ENCODE results near the gene ELP1. TPM values are rescaled to one million over a fixed set of nuclear protein-coding genes. Genes with fewer than 3 reads are reported as not detected.

The ELP1 gene
- total RNA-seq, 1 donor from 2014 or later: 31.6 TPM

GRCh38 chr9:108869092-108869725 is 64.7 kb downstream of the ELP1 start:
- Mint-ChIP-seq H3K27me3 (ENCODE audit: insufficient read depth) (no peaks in the 10 kb centered on the region), H3K36me3 (ENCODE audit: low read depth) (peaks cover 37% of the 10 kb centered on the region), H3K4me1 (ENCODE audit: low read depth) (no peaks in the 10 kb centered on the region), H3K4me3 (no peak overlapping the region), H3K9me3 (peaks cover 5% of the 10 kb centered on the region), H3K27ac (no peak overlapping the region)
- DNase-seq (ENCODE audit: low spot score): no peak
- intact Hi-C loops (cut with micrococcal nuclease): no loop called here

- Mint-ChIP-seq H3K9me3 (peaks cover 5% of the 10 kb centered on the region), H3K4me3 (no peak overlapping the region), H3K36me3 (ENCODE audit: low read depth) (peaks cover 34% of the 10 kb centered on the region), H3K4me1 (ENCODE audit: low read depth) (no peaks in the 10 kb centered on the region), H3K27ac (no peak overlapping the region), H3K27me3 (ENCODE audit: insufficient read depth) (no peaks in the 10 kb centered on the region)
- intact Hi-C loops (cut with micrococcal nuclease): no loop called here
- no peak for DNase-seq (ENCODE audit: low spot score)
Measured at GRCh38 chr9:108867829-108868228, 66.1 kb downstream of the ELP1 start.

- Mint-ChIP-seq H3K36me3 (ENCODE audit: low read depth) (peaks cover 34% of the 10 kb centered on the region), H3K9me3 (peaks cover 5% of the 10 kb centered on the region), H3K27me3 (ENCODE audit: insufficient read depth) (no peaks in the 10 kb centered on the region), H3K4me1 (ENCODE audit: low read depth) (no peaks in the 10 kb centered on the region), H3K27ac (no peak overlapping the region), H3K4me3 (no peak overlapping the region)
- intact Hi-C loops (cut with micrococcal nuclease): no loop called here
- no peak for DNase-seq (ENCODE audit: low spot score)
Measured at GRCh38 chr9:108867116-108867515, 66.8 kb downstream of the ELP1 start.

GRCh38 chr9:108866001-108866420 is 67.9 kb downstream of the ELP1 start:
- peaks cover 28% of the 10 kb centered on the region for H3K36me3 Mint-ChIP-seq (ENCODE audit: low read depth)
- no peak overlapping the region for H3K4me3 Mint-ChIP-seq
- H3K4me1 Mint-ChIP-seq (ENCODE audit: low read depth): no peaks in the 10 kb centered on the region
- H3K27me3 Mint-ChIP-seq (ENCODE audit: insufficient read depth): no peaks in the 10 kb centered on the region
- no peak for DNase-seq (ENCODE audit: low spot score)
- H3K27ac Mint-ChIP-seq: no peak overlapping the region
- no peaks in the 10 kb centered on the region for H3K9me3 Mint-ChIP-seq
- intact Hi-C loops (cut with micrococcal nuclease): no loop called here

GRCh38 chr9:108865037-108865436 is 68.9 kb downstream of the ELP1 start:
- DNase-seq (ENCODE audit: low spot score): no peak
- Mint-ChIP-seq H3K27ac (no peak overlapping the region), H3K27me3 (ENCODE audit: insufficient read depth) (no peaks in the 10 kb centered on the region), H3K36me3 (ENCODE audit: low read depth) (peaks cover 21% of the 10 kb centered on the region), H3K4me3 (no peak overlapping the region), H3K4me1 (ENCODE audit: low read depth) (no peaks in the 10 kb centered on the region), H3K9me3 (no peaks in the 10 kb centered on the region)
- intact Hi-C loops (cut with micrococcal nuclease): no loop called here

- peaks cover 19% of the 10 kb centered on the region for H3K36me3 Mint-ChIP-seq (ENCODE audit: low read depth)
- intact Hi-C loops (cut with micrococcal nuclease): no loop called here
- H3K4me3 Mint-ChIP-seq: no peak overlapping the region
Measured at GRCh38 chr9:108864446-108864845, 69.5 kb downstream of the ELP1 start.

GRCh38 chr9:108863891-108864290 is 70.0 kb downstream of the ELP1 start:
- H3K27me3 Mint-ChIP-seq (ENCODE audit: insufficient read depth): no peaks in the 10 kb centered on the region
- intact Hi-C loops (cut with micrococcal nuclease): no loop called here
- DNase-seq (ENCODE audit: low spot score): no peak
- no peak overlapping the region for H3K4me3 Mint-ChIP-seq
- no peaks in the 10 kb centered on the region for H3K9me3 Mint-ChIP-seq
- H3K27ac Mint-ChIP-seq: no peak overlapping the region
- H3K4me1 Mint-ChIP-seq (ENCODE audit: low read depth): peaks cover 7% of the 10 kb centered on the region
- peaks cover 17% of the 10 kb centered on the region for H3K36me3 Mint-ChIP-seq (ENCODE audit: low read depth)

More at GRCh38 chr9:108864446-108864845, 69.5 kb downstream of the ELP1 start:
- Mint-ChIP-seq H3K4me1 (ENCODE audit: low read depth) (peaks cover 6% of the 10 kb centered on the region), H3K27me3 (ENCODE audit: insufficient read depth) (no peaks in the 10 kb centered on the region), H3K27ac (no peak overlapping the region), H3K9me3 (no peaks in the 10 kb centered on the region)
- DNase-seq (ENCODE audit: low spot score): no peak

- intact Hi-C loops (cut with micrococcal nuclease): no loop called here
- H3K27me3 Mint-ChIP-seq (ENCODE audit: insufficient read depth): no peaks in the 10 kb centered on the region
Measured at GRCh38 chr9:108861997-108862396, 71.9 kb downstream of the ELP1 start, which contains the start of gene ACTL7A. ACTL7A (plus strand) TSS chr9:108862266; CDS start chr9:108862323, 57 bp downstream.

GRCh38 chr9:108861464-108861863 is 72.5 kb downstream of the ELP1 start:
- DNase-seq (ENCODE audit: low spot score): no peak
- no peaks in the 10 kb centered on the region for H3K9me3 Mint-ChIP-seq
- H3K4me1 Mint-ChIP-seq (ENCODE audit: low read depth): peaks cover 7% of the 10 kb centered on the region
- H3K27ac Mint-ChIP-seq: no peak overlapping the region
- H3K36me3 Mint-ChIP-seq (ENCODE audit: low read depth): no peaks in the 10 kb centered on the region
- no peak overlapping the region for H3K4me3 Mint-ChIP-seq
- H3K27me3 Mint-ChIP-seq (ENCODE audit: insufficient read depth): no peaks in the 10 kb centered on the region
- intact Hi-C loops (cut with micrococcal nuclease): no loop called here

More at GRCh38 chr9:108861997-108862396, 71.9 kb downstream of the ELP1 start, which contains the start of gene ACTL7A:
- H3K4me3 Mint-ChIP-seq: no peak within 1 kb of the TSS
- peaks cover 7% of the 10 kb centered on the region for H3K4me1 Mint-ChIP-seq (ENCODE audit: low read depth)
- H3K9me3 Mint-ChIP-seq: no peaks in the 10 kb centered on the region
- no peak for DNase-seq (ENCODE audit: low spot score)
- no peaks in the 10 kb centered on the region for H3K36me3 Mint-ChIP-seq (ENCODE audit: low read depth)
- no peak within 1 kb of the TSS for H3K27ac Mint-ChIP-seq

GRCh38 chr9:108860764-108861163 is 73.2 kb downstream of the ELP1 start:
- Mint-ChIP-seq H3K9me3 (no peaks in the 10 kb centered on the region), H3K4me1 (ENCODE audit: low read depth) (peaks cover 7% of the 10 kb centered on the region), H3K27me3 (ENCODE audit: insufficient read depth) (no peaks in the 10 kb centered on the region), H3K27ac (no peak overlapping the region), H3K4me3 (no peak overlapping the region), H3K36me3 (ENCODE audit: low read depth) (no peaks in the 10 kb centered on the region)
- intact Hi-C loops (cut with micrococcal nuclease): no loop called here
- no peak for DNase-seq (ENCODE audit: low spot score)

- H3K4me1 Mint-ChIP-seq (ENCODE audit: low read depth): peaks cover 7% of the 10 kb centered on the region
- H3K4me3 Mint-ChIP-seq: no peak overlapping the region
- no peaks in the 10 kb centered on the region for H3K27me3 Mint-ChIP-seq (ENCODE audit: insufficient read depth)
- DNase-seq (ENCODE audit: low spot score): no peak
- no peaks in the 10 kb centered on the region for H3K36me3 Mint-ChIP-seq (ENCODE audit: low read depth)
- no peak overlapping the region for H3K27ac Mint-ChIP-seq
- intact Hi-C loops (cut with micrococcal nuclease): no loop called here
- no peaks in the 10 kb centered on the region for H3K9me3 Mint-ChIP-seq
Measured at GRCh38 chr9:108860354-108860753, 73.6 kb downstream of the ELP1 start.

- Mint-ChIP-seq H3K4me3 (no peak overlapping the region), H3K9me3 (no peaks in the 10 kb centered on the region), H3K27me3 (ENCODE audit: insufficient read depth) (no peaks in the 10 kb centered on the region), H3K4me1 (ENCODE audit: low read depth) (peaks cover 7% of the 10 kb centered on the region), H3K27ac (no peak overlapping the region), H3K36me3 (ENCODE audit: low read depth) (no peaks in the 10 kb centered on the region)
- intact Hi-C loops (cut with micrococcal nuclease): no loop called here
- no peak for DNase-seq (ENCODE audit: low spot score)
Measured at GRCh38 chr9:108859459-108860114, 74.3 kb downstream of the ELP1 start.

- intact Hi-C loops (cut with micrococcal nuclease): no loop called here
- Mint-ChIP-seq H3K36me3 (ENCODE audit: low read depth) (no peaks in the 10 kb centered on the region), H3K4me3 (no peak overlapping the region), H3K9me3 (no peaks in the 10 kb centered on the region), H3K27ac (no peak overlapping the region), H3K4me1 (ENCODE audit: low read depth) (peaks cover 7% of the 10 kb centered on the region), H3K27me3 (ENCODE audit: insufficient read depth) (no peaks in the 10 kb centered on the region)
- no peak for DNase-seq (ENCODE audit: low spot score)
Measured at GRCh38 chr9:108857572-108857971, 76.4 kb downstream of the ELP1 start.

All from activated T-helper 1 cell treated with anti-CD3 and anti-CD28 coated beads, Interleukin-12 subunit alpha, Interleukin-12 subunit beta, Interleukin-2, Interleukin-4 antibody, amounts not matched to agents 30 ng/mL and 10 ng/mL and 1 ng/mL, durations not matched to agents 14 hours and 24 hours and 36 hours (primary cell).